HG02885 (cell line): ENCODE results near the gene GGACT.
"Not testable (repeated sequence)": the region's sequence is repeated elsewhere in the genome, so short reads cannot be mapped to it uniquely, and the experiment has no call there.

Experiments used
- ATAC-seq: cut with Tn5 transposase; IDR thresholded peaks from one replicate; pipeline ENCODE4 v1.9.1; 2021; ENCODE audit warnings: mild to moderate bottlenecking; ENCODE audit not compliant: unreplicated experiment, poor library complexity

Gene GGACT

GRCh38 chr13:100533588-100534041 lies 55.0 kb downstream of the GGACT start:
- ATAC-seq, result no peak

- no peak for ATAC-seq
Measured at GRCh38 chr13:100532836-100533435, 55.7 kb downstream of the GGACT start.

DNA sequence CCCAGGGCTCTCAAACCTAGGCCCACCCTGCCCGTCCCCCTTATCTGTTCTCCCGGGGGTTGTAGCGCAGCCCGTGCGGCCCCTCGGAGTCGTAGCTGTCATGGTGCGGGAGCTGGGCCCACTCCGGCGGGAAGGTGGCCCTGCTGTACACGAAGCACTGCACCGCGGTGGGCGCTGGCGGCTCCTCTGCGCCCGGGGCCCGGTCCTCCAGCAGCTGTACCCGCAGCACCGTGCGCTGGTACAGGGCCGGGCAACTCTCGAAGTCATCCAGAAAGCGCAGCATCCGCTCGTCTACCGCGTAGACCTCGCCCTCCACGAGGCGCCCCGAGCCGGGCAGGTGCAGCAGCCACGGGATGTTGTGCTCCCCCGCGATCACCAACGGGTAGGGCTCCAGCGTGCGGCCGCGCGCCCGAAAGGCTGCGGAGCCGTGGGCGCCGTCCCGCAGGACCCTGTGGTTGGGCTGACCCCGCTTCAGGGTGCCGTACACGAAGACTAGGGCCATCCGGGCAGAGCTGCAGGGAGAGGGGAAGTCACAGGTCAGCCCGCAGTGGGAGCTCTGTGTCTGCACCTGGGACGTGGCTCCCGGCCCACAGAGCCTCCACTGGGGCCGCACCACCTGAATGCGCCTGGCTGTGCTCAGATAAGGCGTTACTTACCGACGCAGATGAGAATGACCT lies 56.4 kb downstream of the GGACT start:
- ATAC-seq, result no peak

- ATAC-seq, result no peak
Measured at GRCh38 chr13:100530671-100531213, 57.8 kb downstream of the GGACT start.

- no peak for ATAC-seq
Measured at GRCh38 chr13:100529666-100530377, 58.8 kb downstream of the GGACT start.

- ATAC-seq, result no peak
Measured at GRCh38 chr13:100528820-100529219, 59.8 kb downstream of the GGACT start.

GRCh38 chr13:100528353-100528752 lies 60.2 kb downstream of the GGACT start:
- no peak for ATAC-seq

- no peak for ATAC-seq
Measured at GRCh38 chr13:100527644-100528043, 60.9 kb downstream of the GGACT start.

DNA sequence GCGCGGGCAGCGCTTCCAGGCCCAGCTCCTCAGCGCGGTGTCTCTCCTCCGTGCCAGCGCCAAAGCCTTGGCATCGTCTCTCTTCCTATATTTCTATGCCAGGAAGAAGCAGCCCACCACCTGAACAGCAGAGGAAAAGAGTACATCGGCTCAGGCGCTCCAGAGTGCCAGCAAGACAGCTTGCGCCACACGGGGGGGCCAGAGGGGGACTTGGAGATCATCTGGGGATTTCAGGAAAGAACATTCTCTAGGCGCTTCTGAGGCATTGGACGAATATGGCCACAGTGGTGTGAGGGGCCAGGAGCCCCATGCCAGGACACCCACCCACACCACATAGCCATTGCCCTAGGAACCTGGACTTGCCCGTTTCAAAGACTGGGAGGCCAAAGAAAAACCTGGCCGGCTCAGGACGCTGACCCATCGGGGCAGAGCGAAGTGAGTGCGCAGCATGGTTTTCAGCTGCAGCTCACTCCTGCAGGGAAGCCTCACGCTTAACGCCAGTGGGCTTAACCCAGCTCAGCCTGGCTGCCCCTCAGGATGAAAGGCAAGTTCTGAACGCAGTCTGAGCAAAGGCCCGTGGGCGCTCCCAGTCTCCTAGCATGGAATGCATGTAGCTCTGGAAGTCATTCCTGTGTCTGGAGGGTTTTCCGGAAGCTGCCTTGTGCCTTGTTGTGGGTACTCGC lies 62.1 kb downstream of the GGACT start:
- no peak for ATAC-seq

- no peak for ATAC-seq
Measured at GRCh38 chr13:100525453-100526317, 62.9 kb downstream of the GGACT start.

GRCh38 chr13:100524688-100525087 lies 63.9 kb downstream of the GGACT start:
- ATAC-seq, result not testable (repeated sequence)

GRCh38 chr13:100523981-100524386 lies 64.6 kb downstream of the GGACT start:
- no peak for ATAC-seq

DNA sequence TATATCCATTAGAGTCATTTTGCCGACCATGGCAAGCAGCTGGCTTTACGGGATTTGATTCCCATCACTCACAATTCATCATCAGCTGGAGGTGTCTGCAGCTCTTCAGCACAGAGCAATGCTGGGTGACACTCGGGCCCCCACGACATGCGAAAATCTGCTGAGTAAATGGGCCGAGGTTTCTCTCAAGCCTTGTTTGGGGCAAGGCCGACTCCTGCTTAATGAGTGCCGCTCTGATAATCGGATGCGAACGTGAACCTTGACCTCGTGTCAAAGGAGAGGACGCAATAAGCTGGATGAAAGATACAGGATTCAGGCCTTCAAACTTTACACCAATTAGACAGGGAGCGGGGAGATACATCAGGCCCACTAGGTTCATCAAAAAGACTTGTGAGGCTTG lies 65.2 kb downstream of the GGACT start:
- no peak for ATAC-seq

- ATAC-seq, result no peak
Measured at GRCh38 chr13:100522618-100523309, 65.8 kb downstream of the GGACT start.

GRCh38 chr13:100521851-100522617 lies 66.6 kb downstream of the GGACT start:
- no peak for ATAC-seq

- no peak for ATAC-seq
Measured at GRCh38 chr13:100520936-100521850, 67.4 kb downstream of the GGACT start.

GRCh38 chr13:100519626-100520025 lies 69.0 kb downstream of the GGACT start:
- no peak for ATAC-seq
